ENCODE results near the gene TSC22D2. TPM values are rescaled to one million over a fixed set of nuclear protein-coding genes. Genes with fewer than 3 reads are reported as not detected.

TSC22D2 gene
- total and polyA plus RNA-seq, 11 donors: 11.5 to 55.8 (median 22.6) TPM

- no peak for TF ChIP-seq POLR2A (IDR thresholded peaks at IDR 0.05)
- TF ChIP-seq CTCF (IDR thresholded peaks at IDR 0.05): no peak
- Histone ChIP-seq H3K4me1 (no peaks in the 10 kb centered on the region), H3K9me3 (peaks cover 0 to 8% (median 0%) of the 10 kb centered on the region in 12 donors), H3K27me3 (no peaks in the 10 kb centered on the region), H3K4me3 (no peak overlapping the region), H3K36me3 (no peaks in the 10 kb centered on the region), H3K27ac (no peak overlapping the region)
- 88 to 91% (median 90%) methylated on average over 3 to 5 of the region's 5 CpGs for WGBS, 4 donors
- intact Hi-C loops (cut with DNase I): no loop called here
- DNase-seq (no peak), ATAC-seq (no peak)
These were observed 95.5 kb downstream of the TSC22D2 start for GRCh38 chr3:150503402-150504099.

GRCh38 chr3:150504483-150504882 lies 96.4 kb downstream of the TSC22D2 start:
- Histone ChIP-seq H3K36me3 (no peaks in the 10 kb centered on the region), H3K4me1 (no peaks in the 10 kb centered on the region), H3K9me3 (peaks cover 0 to 8% (median 0%) of the 10 kb centered on the region in 12 donors), H3K27me3 (no peaks in the 10 kb centered on the region), H3K4me3 (no peak overlapping the region), H3K27ac (no peak overlapping the region)
- ATAC-seq: no peak
- no peak for DNase-seq
- intact Hi-C loops (cut with DNase I): no loop called here
- WGBS, 4 donors: 65 to 78% (median 73%) methylated on average over 3 of the region's 3 CpGs
- TF ChIP-seq CTCF (IDR thresholded peaks at IDR 0.05): no peak
- TF ChIP-seq POLR2A (IDR thresholded peaks at IDR 0.05): no peak

GRCh38 chr3:150508401-150508800 lies 100.3 kb downstream of the TSC22D2 start:
- ATAC-seq (no peak), DNase-seq (no peak)
- TF ChIP-seq CTCF (IDR thresholded peaks at IDR 0.05) (no peak), POLR2A (IDR thresholded peaks at IDR 0.05) (no peak)
- H3K27ac ChIP-seq: no peak overlapping the region
- no peaks in the 10 kb centered on the region for H3K4me1 ChIP-seq
- no peak overlapping the region for H3K4me3 ChIP-seq
- H3K9me3 ChIP-seq: peaks cover 0 to 8% (median 0%) of the 10 kb centered on the region in 12 donors
- H3K36me3 ChIP-seq: no peaks in the 10 kb centered on the region
- intact Hi-C loops (cut with DNase I): no loop called here
- H3K27me3 ChIP-seq: no peaks in the 10 kb centered on the region

GRCh38 chr3:150509780-150510179 lies 101.7 kb downstream of the TSC22D2 start:
- no peaks in the 10 kb centered on the region for H3K4me1 ChIP-seq
- H3K27ac ChIP-seq: no peak overlapping the region
- H3K27me3 ChIP-seq: no peaks in the 10 kb centered on the region
- ATAC-seq (no peak), DNase-seq (no peak)
- H3K4me3 ChIP-seq: no peak overlapping the region
- 92 to 93% (median 93%) methylated on average over 2 of the region's 2 CpGs for WGBS, 4 donors
- peaks cover 0 to 8% (median 0%) of the 10 kb centered on the region in 12 donors for H3K9me3 ChIP-seq
- intact Hi-C loops (cut with DNase I): no loop called here
- no peak for TF ChIP-seq CTCF (IDR thresholded peaks at IDR 0.05)
- TF ChIP-seq POLR2A (IDR thresholded peaks at IDR 0.05): no peak
- no peaks in the 10 kb centered on the region for H3K36me3 ChIP-seq
